Measurements from ENCODE around the gene ADAM30.

DNA sequence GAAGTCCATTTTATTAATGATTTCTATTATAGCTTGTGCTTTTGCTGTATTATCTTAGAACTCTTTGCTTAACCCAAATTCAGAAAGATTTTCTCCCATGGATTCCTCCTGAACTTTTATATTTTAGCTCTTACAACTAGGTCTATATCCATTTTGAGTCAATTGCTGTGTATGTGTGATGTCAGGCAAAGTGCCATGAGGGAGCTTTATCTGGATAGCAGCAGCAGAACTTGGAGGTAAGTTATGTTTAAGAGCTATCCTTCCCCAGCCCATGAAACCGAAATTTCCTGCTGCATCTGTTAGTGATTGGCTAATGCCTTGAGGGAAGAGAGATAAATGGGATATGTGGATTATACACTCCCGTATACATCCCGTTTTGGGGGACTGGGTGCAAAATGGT, 29.9 kb downstream of the ADAM30 start:
- TF ChIP-seq, protein P1, sequence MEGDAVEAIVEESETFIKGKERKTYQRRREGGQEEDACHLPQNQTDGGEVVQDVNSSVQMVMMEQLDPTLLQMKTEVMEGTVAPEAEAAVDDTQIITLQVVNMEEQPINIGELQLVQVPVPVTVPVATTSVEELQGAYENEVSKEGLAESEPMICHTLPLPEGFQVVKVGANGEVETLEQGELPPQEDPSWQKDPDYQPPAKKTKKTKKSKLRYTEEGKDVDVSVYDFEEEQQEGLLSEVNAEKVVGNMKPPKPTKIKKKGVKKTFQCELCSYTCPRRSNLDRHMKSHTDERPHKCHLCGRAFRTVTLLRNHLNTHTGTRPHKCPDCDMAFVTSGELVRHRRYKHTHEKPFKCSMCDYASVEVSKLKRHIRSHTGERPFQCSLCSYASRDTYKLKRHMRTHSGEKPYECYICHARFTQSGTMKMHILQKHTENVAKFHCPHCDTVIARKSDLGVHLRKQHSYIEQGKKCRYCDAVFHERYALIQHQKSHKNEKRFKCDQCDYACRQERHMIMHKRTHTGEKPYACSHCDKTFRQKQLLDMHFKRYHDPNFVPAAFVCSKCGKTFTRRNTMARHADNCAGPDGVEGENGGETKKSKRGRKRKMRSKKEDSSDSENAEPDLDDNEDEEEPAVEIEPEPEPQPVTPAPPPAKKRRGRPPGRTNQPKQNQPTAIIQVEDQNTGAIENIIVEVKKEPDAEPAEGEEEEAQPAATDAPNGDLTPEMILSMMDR (IDR thresholded peaks at IDR 0.05): no peak
- no peak for TF ChIP-seq POLR2AphosphoS5 (IDR thresholded peaks at IDR 0.05; ENCODE audit: low read depth, low read length)
- TF ChIP-seq, protein P2, sequence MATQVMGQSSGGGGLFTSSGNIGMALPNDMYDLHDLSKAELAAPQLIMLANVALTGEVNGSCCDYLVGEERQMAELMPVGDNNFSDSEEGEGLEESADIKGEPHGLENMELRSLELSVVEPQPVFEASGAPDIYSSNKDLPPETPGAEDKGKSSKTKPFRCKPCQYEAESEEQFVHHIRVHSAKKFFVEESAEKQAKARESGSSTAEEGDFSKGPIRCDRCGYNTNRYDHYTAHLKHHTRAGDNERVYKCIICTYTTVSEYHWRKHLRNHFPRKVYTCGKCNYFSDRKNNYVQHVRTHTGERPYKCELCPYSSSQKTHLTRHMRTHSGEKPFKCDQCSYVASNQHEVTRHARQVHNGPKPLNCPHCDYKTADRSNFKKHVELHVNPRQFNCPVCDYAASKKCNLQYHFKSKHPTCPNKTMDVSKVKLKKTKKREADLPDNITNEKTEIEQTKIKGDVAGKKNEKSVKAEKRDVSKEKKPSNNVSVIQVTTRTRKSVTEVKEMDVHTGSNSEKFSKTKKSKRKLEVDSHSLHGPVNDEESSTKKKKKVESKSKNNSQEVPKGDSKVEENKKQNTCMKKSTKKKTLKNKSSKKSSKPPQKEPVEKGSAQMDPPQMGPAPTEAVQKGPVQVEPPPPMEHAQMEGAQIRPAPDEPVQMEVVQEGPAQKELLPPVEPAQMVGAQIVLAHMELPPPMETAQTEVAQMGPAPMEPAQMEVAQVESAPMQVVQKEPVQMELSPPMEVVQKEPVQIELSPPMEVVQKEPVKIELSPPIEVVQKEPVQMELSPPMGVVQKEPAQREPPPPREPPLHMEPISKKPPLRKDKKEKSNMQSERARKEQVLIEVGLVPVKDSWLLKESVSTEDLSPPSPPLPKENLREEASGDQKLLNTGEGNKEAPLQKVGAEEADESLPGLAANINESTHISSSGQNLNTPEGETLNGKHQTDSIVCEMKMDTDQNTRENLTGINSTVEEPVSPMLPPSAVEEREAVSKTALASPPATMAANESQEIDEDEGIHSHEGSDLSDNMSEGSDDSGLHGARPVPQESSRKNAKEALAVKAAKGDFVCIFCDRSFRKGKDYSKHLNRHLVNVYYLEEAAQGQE (IDR thresholded peaks at IDR 0.05; ENCODE audit: insufficient read depth in 1 of 2, low read depth in 2 of 2, low read length in 1 of 2): no peak
- no peak for TF ChIP-seq TCF7L2 (IDR thresholded peaks at IDR 0.05; ENCODE audit: low read depth, low read length)
- no peak for TF ChIP-seq SIN3A (IDR thresholded peaks at IDR 0.05; ENCODE audit: borderline replicate concordance, insufficient read depth, low read depth, low read length)
